ENCODE data around the gene ZNF512B.
A peak's percentile ranks its signal among the peaks of the same experiment; 100 is the strongest.

ZNF512B gene

DNA sequence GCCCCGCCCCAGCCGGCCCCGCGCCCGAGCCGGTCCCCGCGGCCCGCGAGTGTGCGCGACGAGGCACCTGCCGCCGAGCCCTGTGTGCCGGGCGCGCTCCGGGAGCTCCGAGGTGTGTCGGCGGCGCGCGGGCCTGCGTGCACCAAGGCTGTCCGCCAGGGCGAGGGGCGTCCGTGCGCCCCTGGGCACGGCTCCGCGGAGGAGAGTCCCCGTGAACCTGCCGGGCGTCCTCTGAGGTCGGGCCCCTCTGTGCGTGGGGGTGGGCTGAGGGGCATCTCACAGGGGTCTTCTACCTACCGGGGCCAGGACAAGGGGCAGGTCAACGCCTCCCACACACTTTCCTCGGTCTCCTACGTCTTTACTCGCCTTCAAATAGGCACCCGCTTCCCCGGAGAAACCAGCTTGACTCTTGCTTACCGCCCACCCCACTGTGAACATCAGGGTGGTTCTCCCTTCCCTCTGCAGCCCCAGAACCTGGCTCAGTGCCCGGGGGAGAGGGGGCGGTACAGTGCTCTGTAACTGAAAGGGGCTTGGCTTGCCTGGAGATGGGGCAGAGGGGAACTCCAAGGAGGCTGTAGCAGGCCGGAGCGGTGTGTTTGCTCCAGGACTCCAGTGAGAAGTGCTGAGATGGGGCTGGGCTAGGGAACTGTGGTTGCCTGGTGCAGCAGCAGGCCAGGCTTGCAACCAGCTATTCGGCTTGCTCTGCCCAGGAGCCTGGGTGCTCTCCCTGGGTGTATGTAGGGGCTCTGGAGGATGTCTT, 10.0 kb upstream of the ZNF512B start, which contains the start of gene SAMD10:
Gene SAMD10, minus strand, starts transcription at position 86 of the 760 bp plus-strand sequence. CDS start 175 bp downstream, outside the sequence.
- Histone ChIP-seq H3K4me3 (ENCODE audit: low read depth, low read length) (peak within 1 kb of the TSS; percentile 51), H3K36me3 (ENCODE audit: control insufficient read depth in 2 of 2, insufficient read depth in 1 of 2, low read length in 2 of 2) (peaks cover 1 to 22% of the 10 kb centered on the region in 2 experiments; a peak in 2 of 3 replicates), H3K9me3 (ENCODE audit: control insufficient read depth, insufficient read depth, low read depth, low read length) (no peaks in the 10 kb centered on the region), H3K4me1 (ENCODE audit: control insufficient read depth, insufficient read depth, low read length) (peaks cover 13% of the 10 kb centered on the region), H3K27ac (ENCODE audit: extremely low read depth, low read depth, low read length) (peak within 1 kb of the TSS; percentile 78)
- POLR2A ChIA-PET = interaction anchor here (0.9 to 2.0 kb wide), 8 partner anchors 22 to 272 kb away, joined by 3 to 21 read pairs (median 4); partner anchors contain the start of genes ARFRP1, TCEA2, TPD52L2 and UCKL1
- CTCF ChIA-PET = interaction anchor here (0.6 to 3.8 kb wide), 21 partner anchors 19 to 1831 kb away, joined by 3 to 18 read pairs (median 4); partner anchors contain the start of genes PTK6 and TPD52L2
- TF ChIP-seq ZNF571 (tag by site-specific recombination; IDR thresholded peaks at IDR 0.05) = no peak
- no peak for TF ChIP-seq ZNF776 (tag by site-specific recombination; IDR thresholded peaks at IDR 0.05; ENCODE audit: borderline replicate concordance)
- no peak for TF ChIP-seq ZNF341 (tag by site-specific recombination; IDR thresholded peaks at IDR 0.05; ENCODE audit: low read depth)
- TF ChIP-seq ZNF670 (tag by site-specific recombination; IDR thresholded peaks at IDR 0.05; ENCODE audit: low read depth) = no peak
- no peak for TF ChIP-seq ZNF16 (tag by site-specific recombination; IDR thresholded peaks at IDR 0.05; ENCODE audit: low read depth)
- no peak for TF ChIP-seq ZNF521 (tag by site-specific recombination; IDR thresholded peaks at IDR 0.05)
- TF ChIP-seq ZNF701 (tag by site-specific recombination; IDR thresholded peaks at IDR 0.05) = no peak
- TF ChIP-seq ZNF658 (tag by site-specific recombination; IDR thresholded peaks at IDR 0.05) = no peak
- no peak for TF ChIP-seq TCF7L2 (IDR thresholded peaks at IDR 0.05; ENCODE audit: borderline replicate concordance, low read depth, low read length)
- no peak for TF ChIP-seq ZNF239 (tag by site-specific recombination; IDR thresholded peaks at IDR 0.05)
- TF ChIP-seq, protein P1, sequence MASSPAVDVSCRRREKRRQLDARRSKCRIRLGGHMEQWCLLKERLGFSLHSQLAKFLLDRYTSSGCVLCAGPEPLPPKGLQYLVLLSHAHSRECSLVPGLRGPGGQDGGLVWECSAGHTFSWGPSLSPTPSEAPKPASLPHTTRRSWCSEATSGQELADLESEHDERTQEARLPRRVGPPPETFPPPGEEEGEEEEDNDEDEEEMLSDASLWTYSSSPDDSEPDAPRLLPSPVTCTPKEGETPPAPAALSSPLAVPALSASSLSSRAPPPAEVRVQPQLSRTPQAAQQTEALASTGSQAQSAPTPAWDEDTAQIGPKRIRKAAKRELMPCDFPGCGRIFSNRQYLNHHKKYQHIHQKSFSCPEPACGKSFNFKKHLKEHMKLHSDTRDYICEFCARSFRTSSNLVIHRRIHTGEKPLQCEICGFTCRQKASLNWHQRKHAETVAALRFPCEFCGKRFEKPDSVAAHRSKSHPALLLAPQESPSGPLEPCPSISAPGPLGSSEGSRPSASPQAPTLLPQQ (tag by site-specific recombination; IDR thresholded peaks at IDR 0.05) = no peak
- TF ChIP-seq IKZF3 (tag by site-specific recombination; IDR thresholded peaks at IDR 0.05) = no peak
- TF ChIP-seq, protein P2, sequence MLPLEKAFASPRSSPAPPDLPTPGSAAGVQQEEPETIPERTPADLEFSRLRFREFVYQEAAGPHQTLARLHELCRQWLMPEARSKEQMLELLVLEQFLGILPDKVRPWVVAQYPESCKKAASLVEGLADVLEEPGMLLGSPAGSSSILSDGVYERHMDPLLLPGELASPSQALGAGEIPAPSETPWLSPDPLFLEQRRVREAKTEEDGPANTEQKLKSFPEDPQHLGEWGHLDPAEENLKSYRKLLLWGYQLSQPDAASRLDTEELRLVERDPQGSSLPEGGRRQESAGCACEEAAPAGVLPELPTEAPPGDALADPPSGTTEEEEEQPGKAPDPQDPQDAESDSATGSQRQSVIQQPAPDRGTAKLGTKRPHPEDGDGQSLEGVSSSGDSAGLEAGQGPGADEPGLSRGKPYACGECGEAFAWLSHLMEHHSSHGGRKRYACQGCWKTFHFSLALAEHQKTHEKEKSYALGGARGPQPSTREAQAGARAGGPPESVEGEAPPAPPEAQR (tag by site-specific recombination; IDR thresholded peaks at IDR 0.05) = no peak
- TF ChIP-seq ZNF544 (tag by site-specific recombination; IDR thresholded peaks at IDR 0.05) = no peak
- TF ChIP-seq ZBTB17 (tag by site-specific recombination; IDR thresholded peaks at IDR 0.05) = peak; percentile 38
- no peak for TF ChIP-seq ZNF747 (tag by site-specific recombination; IDR thresholded peaks at IDR 0.05)
- TF ChIP-seq ZNF473 (tag by site-specific recombination; IDR thresholded peaks at IDR 0.05) = no peak
- no peak for TF ChIP-seq ZNF843 (tag by site-specific recombination; IDR thresholded peaks at IDR 0.05)
- no peak for TF ChIP-seq ZNF302 (tag by site-specific recombination; IDR thresholded peaks at IDR 0.05; ENCODE audit: low read depth)
- no peak for TF ChIP-seq ZNF140 (tag by site-specific recombination; IDR thresholded peaks at IDR 0.05)
- TF ChIP-seq ZNF76 (tag by site-specific recombination; IDR thresholded peaks at IDR 0.05; ENCODE audit: borderline replicate concordance, low read depth) = no peak
- TF ChIP-seq ZBTB20 (tag by site-specific recombination; IDR thresholded peaks at IDR 0.05) = peak; percentile 89
- TF ChIP-seq ZEB2 (tag by site-specific recombination; IDR thresholded peaks at IDR 0.05) = peak; percentile 57; the same call in 1 of the 2 replicates
- peak; percentile 22; the same call in 1 of the 2 replicates for TF ChIP-seq KLF7 (tag by site-specific recombination; IDR thresholded peaks at IDR 0.05; ENCODE audit: borderline replicate concordance)
- TF ChIP-seq ZFP69B (tag by site-specific recombination; IDR thresholded peaks at IDR 0.05) = no peak
- no peak for TF ChIP-seq ZNF292 (tag by site-specific recombination; IDR thresholded peaks at IDR 0.05; ENCODE audit: borderline replicate concordance, low read depth)
- TF ChIP-seq SP2 (tag by site-specific recombination; IDR thresholded peaks at IDR 0.05) = peak; percentile 68
- TF ChIP-seq YY2 (tag by site-specific recombination; IDR thresholded peaks at IDR 0.05) = no peak
- TF ChIP-seq, protein P3, sequence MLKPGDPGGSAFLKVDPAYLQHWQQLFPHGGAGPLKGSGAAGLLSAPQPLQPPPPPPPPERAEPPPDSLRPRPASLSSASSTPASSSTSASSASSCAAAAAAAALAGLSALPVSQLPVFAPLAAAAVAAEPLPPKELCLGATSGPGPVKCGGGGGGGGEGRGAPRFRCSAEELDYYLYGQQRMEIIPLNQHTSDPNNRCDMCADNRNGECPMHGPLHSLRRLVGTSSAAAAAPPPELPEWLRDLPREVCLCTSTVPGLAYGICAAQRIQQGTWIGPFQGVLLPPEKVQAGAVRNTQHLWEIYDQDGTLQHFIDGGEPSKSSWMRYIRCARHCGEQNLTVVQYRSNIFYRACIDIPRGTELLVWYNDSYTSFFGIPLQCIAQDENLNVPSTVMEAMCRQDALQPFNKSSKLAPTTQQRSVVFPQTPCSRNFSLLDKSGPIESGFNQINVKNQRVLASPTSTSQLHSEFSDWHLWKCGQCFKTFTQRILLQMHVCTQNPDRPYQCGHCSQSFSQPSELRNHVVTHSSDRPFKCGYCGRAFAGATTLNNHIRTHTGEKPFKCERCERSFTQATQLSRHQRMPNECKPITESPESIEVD (tag by site-specific recombination; IDR thresholded peaks at IDR 0.05) = no peak
- peak; percentile 42; the same call in 1 of the 2 replicates for TF ChIP-seq ZNF24 (tag by site-specific recombination; IDR thresholded peaks at IDR 0.05)
- TF ChIP-seq, protein P4, sequence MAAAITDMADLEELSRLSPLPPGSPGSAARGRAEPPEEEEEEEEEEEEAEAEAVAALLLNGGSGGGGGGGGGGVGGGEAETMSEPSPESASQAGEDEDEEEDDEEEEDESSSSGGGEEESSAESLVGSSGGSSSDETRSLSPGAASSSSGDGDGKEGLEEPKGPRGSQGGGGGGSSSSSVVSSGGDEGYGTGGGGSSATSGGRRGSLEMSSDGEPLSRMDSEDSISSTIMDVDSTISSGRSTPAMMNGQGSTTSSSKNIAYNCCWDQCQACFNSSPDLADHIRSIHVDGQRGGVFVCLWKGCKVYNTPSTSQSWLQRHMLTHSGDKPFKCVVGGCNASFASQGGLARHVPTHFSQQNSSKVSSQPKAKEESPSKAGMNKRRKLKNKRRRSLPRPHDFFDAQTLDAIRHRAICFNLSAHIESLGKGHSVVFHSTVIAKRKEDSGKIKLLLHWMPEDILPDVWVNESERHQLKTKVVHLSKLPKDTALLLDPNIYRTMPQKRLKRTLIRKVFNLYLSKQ (tag by site-specific recombination; IDR thresholded peaks at IDR 0.05; ENCODE audit: borderline replicate concordance) = no peak
- no peak for TF ChIP-seq ZNF423 (tag by site-specific recombination; IDR thresholded peaks at IDR 0.05)
- TF ChIP-seq ZBTB7A (tag by site-specific recombination; IDR thresholded peaks at IDR 0.05; ENCODE audit: low read depth) = peak; percentile 76; the same call in 1 of the 2 replicates
- no peak for TF ChIP-seq ZFP41 (tag by site-specific recombination; IDR thresholded peaks at IDR 0.05; ENCODE audit: borderline replicate concordance)

Data from HEK293 (cell line).